Panc1 (cell line): ENCODE results near the gene RABEPK.

Source experiments
- CTCF ChIP-seq: fragments of 450-650 bp; IDR thresholded peaks from 2 replicates; pipeline ENCODE4 v1.5.1; 2017; ENCODE audit warnings: mild to moderate bottlenecking
- POLR2AphosphoS5 ChIP-seq: IDR thresholded peaks from 2 replicates; pipeline ENCODE4 v1.6.1; 2012; ENCODE audit warnings: mild to moderate bottlenecking, low read depth, low read length, moderate library complexity
- REST ChIP-seq, 2 experiments: IDR thresholded peaks; 2 replicates each; pipeline ENCODE4 v1.6.1; 2011 to 2012; ENCODE audit warnings: low read depth in 2 of 2, control low read depth in 1 of 2, low read length in 1 of 2, mild to moderate bottlenecking in 1 of 2, moderate library complexity in 1 of 2; ENCODE audit not compliant: insufficient read depth in 1 of 2
- SIN3A ChIP-seq: IDR thresholded peaks from 2 replicates; pipeline ENCODE4 v1.6.1; 2012; ENCODE audit warnings: low read depth, mild to moderate bottlenecking, low read length, moderate library complexity, borderline replicate concordance; ENCODE audit not compliant: insufficient read depth
- TCF7L2 ChIP-seq: IDR thresholded peaks from 2 replicates; pipeline ENCODE4 v1.6.1; 2011; ENCODE audit warnings: mild to moderate bottlenecking, low read depth, low read length, inconsistent platforms

GRCh38 chr9:125161284-125161918 is 38.9 kb upstream of the RABEPK start:
- no peak for TF ChIP-seq CTCF
- TF ChIP-seq REST (IDR thresholded peaks at IDR 0.05; ENCODE audit: insufficient read depth in 1 of 2, low read depth in 2 of 2, low read length in 1 of 2) = no peak
- TF ChIP-seq SIN3A = no peak
- no peak for TF ChIP-seq POLR2AphosphoS5
- no peak for TF ChIP-seq TCF7L2
